Measurements from ENCODE around the gene DCANP1.

Gene DCANP1

GRCh38 chr5:135480511-135480910 lies 33.4 kb upstream of the DCANP1 start:
- no peak for DNase-seq

DNA sequence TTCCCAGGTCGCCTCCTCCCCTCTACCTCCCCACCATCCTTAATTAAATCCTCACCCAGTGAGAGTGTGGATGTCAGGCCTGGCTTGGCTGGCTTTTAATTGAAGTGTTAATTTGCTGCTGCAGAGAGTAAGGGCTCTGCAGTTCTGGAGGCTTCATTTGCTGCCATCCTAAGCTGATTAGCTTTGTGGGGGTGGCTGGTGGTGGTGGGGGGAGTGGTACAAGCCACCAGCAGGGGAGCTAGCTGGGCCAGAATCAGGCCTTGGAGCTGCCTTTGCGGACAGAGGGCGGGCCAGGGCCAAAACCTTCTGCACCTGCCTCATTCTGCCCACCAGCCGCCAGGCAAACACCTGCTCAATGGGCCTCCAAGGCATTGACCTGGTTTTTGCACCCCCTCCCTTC lies 31.8 kb upstream of the DCANP1 start:
- no peak for DNase-seq

DNA sequence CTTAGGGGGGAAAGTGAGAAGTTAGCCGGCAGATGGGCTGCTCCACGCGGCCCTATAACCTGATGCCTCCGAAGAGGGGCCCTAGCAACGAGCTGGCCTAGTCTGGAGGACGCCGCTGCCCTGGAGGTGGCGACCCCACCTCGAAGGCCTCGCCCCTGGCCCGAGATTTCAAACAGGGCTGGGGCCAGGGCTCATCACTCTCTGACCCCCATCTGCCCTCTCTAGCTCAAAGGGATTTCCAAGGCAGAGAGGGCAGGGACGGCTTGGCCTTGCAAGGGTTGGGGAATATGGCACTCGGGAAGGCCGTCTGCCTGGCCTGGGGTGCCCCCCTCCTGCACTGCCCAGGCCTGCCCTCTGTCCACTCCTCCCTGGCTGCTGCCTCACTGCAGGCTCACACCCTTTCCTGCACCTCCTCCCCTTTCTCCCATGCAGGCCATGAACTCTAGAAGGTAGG lies 30.5 kb upstream of the DCANP1 start:
- DNase-seq, result no peak

DNA sequence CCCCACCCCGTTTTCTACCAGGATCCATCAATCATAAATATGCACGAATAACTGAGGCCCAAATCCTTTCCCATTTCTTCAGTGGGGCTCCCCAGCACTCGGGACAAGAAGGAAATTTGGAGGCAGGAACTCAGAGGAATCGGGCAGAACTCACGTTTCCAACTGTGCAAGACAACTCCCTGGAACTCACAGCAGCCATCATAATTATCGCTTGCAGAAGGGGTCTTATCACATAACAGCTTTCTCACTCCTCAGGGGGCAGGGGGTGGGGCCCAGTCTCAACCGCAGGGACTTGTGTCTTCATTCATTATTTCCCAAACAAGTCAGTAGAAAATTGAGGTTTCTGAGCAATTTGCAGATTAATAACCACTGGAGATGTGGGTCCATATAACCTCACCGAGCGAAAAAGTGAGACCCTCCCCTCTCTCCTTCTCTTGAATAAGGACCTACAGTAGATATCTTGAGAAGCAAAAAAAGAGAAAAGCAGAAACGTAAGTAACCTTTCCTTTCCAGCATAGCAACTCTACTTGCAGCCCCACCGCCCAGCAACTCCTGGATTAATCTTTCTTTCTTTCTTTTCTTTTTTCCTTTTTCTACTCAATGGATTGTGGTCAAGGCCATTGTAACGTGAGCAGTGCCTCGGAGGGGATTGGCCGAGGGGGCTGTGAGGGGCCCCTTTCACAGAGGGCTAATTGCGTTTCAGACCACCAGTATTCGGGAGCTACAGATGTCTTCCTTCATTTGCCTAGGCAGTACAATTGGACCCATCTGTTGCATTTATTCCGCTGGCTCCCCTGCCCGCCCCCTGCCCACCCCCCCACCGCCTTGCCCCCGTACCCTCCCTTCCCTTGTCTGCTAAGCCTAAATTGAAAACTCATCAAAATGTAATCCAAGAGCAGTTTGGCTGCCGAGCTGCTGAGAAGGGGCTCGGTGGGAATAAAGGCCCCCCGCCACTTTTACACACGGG lies 29.8 kb upstream of the DCANP1 start:
- no peak for DNase-seq

DNA sequence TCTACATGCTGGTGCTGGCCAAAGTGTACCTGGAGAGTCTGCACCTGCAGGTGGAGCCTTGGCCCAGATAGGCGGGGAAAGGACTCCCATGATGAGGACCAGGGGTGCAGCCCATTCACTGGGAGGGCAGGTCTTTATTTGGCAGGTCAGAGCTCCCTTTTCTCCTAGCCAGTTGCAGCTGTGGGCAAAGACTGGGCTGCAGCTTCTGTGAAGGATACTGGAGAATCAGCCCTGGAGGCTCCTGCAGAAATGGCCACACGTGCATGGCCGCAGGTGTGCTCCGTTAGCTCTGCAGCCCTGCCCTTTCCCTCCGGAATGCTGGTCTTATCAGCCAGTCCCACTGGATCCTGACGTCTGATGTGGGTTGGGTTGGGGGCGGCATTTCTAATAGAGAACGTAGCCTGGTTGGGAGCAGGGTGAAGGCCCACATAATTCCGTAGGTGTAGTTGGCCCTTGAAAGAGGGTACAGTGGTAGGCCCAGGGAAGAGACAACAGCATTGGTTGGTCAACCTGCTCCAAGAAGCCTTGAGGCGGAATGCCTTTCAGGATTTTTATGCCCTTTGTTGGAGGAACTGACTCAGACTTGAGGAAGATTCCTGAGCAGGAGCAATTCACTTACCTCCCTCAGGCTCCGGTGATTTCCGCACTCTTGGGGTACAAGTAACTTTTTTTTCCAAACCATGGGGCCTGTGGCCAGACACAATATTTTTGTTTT lies 27.0 kb upstream of the DCANP1 start:
- DNase-seq, result no peak

GRCh38 chr5:135472141-135472540 lies 25.0 kb upstream of the DCANP1 start:
- DNase-seq, result no peak

DNA sequence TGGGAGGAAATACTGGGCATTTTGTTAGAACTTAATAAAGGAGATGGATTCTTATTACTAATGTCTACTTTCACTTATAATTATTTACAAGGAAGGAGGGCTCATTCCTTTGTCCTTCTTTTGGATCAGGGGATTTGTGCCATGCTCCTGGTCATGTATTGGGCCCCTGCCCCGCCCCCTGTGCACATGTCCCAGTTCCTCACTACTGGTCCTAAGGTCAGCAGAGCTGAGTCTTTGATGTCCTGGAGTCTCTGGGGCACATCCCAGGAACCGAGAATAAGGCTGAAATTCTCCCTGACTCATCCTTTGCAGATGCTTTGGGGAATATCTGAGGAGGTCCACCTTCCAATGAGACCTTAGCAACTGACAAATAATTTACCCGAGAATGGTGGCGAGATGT lies 24.6 kb upstream of the DCANP1 start:
- DNase-seq, result no peak

DNA sequence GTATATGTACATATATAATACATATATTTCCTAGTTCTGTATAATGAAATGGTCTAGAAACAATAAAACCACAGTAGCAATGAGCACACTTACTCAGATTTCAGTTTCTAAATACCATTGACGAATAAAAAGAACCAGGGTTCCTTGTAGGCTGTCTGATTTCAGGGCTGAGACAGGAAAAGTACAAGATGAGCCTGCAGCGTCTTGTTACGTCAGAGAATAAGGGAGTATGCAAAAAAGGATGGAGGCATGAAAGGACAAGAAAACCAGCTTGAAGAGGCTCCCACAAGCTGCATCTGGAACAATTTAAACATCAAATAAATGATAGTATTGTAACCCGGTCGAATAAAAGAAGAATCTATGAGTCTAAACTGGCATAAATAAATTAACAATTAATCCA lies 22.8 kb upstream of the DCANP1 start:
- DNase-seq, result no peak

GRCh38 chr5:135468541-135468940 lies 21.4 kb upstream of the DCANP1 start:
- DNase-seq, result no peak

GRCh38 chr5:135467871-135468485 lies 20.8 kb upstream of the DCANP1 start:
- DNase-seq, result no peak

DNA sequence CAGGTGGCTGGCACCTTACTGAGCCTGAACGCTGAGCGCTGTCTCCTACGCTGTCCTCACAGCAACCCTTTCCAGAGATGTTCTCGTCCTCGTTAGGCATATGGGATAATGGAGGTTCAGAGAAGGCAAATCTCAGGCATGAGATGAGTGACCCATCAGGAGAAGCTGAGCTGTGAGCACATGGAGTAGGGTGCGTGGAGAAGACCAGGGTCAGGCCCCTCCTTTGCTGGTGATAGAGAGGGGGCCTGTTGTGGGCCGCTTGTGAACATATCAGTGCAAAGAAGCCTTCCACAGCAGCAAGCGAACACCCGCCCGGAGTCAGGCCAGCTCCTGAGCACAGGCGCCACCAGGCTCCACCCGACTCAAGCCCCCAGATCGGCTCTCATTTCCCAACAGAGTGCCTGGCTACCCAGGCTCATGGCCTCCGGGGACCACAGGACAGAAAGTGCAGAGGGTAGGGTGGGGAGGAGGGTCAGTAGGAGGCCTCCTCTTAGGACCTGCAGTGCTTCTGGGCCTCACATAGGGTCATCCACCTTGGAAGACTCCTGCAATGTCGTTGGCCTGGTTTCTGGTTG lies 20.0 kb upstream of the DCANP1 start:
- no peak for DNase-seq

DNA sequence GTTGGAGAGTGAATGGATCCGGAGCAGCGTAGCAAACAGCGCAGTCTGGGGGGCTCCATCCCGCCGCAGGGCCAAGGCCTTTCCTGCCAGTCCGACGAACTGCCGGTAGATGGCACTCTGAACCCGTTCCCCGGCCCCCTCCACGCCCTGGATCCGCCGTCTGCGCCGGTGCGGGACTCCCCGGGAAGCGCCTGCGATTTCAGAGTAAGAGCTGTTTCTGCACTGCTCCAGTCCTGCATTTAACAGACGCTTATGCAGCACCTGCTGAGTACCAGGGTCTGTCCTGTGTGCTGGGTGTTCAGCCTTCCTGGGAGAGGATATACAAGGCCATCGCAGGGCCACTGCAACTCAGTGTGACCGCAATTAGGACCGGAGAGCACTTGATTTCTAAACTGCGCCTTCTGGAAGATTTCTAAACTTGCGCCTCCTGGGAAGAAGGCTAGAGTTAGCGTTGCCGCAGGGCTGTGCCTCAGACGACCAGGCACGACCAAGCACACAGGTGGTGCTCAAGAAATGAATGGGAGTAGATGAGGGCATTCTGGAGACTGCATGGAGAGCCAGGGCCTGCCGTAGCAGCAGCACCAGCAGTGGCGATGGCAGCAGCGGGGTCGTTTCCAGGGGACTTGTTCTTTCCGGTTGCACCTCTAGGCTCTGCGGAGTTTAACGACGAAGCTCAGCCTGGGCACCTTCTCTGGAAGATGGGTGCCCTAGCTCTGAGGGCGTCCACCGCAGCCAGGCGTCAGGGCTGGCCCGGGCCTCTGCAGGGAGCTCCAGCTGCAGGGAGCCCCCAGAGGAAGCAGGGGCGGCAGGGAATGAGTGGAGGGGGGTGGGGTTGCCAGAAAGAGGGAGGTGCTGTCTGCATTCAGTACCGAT lies 19.3 kb upstream of the DCANP1 start:
- peak in 46 of 51 donors; percentile 13 to 82 (median 60) for DNase-seq

DNA sequence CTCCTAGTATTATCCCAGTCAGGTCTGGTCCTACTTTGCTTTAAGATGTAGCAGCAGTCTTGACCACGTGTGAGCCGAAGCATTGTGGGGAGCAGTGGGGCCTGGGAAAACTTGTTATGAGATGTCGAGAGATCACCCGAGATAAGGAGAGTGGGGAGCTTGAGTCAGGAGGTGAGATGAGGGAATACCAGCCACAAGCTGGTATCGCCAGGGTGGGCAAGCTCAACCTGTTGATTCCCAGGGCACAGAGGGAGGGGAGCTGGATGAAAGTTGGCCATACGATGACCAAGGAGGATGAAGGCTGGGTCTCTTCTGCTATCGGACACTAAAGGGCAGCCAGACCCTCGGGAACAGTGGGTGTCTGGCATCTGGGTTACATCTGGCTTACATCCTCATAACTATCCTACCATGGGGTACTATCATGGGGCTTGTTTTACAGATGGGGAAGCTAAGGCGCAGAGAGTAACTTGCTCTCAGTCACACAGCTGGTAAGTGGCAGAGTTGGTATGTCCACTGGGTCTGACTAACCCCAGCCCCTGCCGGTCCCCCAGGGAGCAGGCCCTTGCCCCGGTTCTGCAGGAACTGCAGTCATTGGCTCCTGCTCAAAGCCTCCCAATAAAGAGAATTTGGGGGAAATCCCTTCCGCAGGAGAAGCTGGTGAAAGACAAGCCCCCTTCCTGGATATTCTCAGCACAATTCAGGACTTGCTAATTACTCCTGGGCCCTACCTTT lies 18.4 kb upstream of the DCANP1 start:
- no peak for DNase-seq

DNA sequence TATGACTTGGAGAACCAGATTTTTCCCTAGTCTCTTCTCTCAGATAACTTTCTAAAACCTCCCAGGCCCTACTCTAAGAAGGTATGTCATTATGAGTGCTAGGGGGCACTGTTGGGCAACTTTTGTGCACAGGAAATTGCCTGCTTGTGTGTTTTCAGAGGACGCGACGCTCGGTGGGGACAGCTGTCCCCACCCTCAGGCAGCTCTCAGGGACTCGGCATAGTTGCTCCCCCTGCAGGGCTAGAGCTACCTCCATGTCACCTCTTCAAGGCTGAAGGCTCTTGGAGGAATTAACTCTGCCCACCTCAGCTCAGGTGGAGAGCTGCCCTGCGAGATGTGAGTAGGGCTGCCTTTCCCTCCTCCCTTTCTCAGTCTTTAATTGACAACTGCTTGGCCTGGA lies 15.2 kb upstream of the DCANP1 start:
- DNase-seq, result peak in 9 of 51 donors; percentile 8 to 34 (median 27)

- DNase-seq, result no peak
Observed at GRCh38 chr5:135461481-135462151, 14.5 kb upstream of the DCANP1 start.

GRCh38 chr5:135460246-135461033 lies 13.3 kb upstream of the DCANP1 start:
- no peak for DNase-seq

- peak in 2 of 51 donors; percentile 7 to 34 for DNase-seq
Observed at GRCh38 chr5:135458921-135459331, 11.8 kb upstream of the DCANP1 start.

- no peak for DNase-seq
Observed at GRCh38 chr5:135458356-135458755, 11.2 kb upstream of the DCANP1 start.

Data from hypothalamus (tissue), 51 donors.